Stomach (tissue), 4 donors: ENCODE data around the gene SLIT1.

Experiments used
- POLR2A ChIP-seq, 4 donors: fragments of 450-650 bp; IDR thresholded peaks; one replicate each; pipeline ENCODE4 v1.6.1; 2016; ENCODE audit warnings: antibody characterized with exemption in 4 of 4, control low read depth in 2 of 4, mild to moderate bottlenecking in 1 of 4, moderate library complexity in 1 of 4
- POLR2AphosphoS5 ChIP-seq, 3 donors: sonication (generic); formaldehyde crosslinking; IDR thresholded peaks; one replicate each; pipeline ENCODE4 v1.6.1; 2016; ENCODE audit warnings: antibody characterized with exemption in 3 of 3
- TF ChIP-seq, protein P1 (sequence below), 7 experiments: fragments of 450-650 bp in 4 of 7; fragments of 200-600 bp in 3 of 7; sonication (generic) in 3 of 7; IDR thresholded peaks; one replicate each; pipeline ENCODE4 v1.5.1; 2016 to 2019; ENCODE audit warnings: antibody characterized with exemption in 7 of 7, control low read depth in 2 of 7, mild to moderate bottlenecking in 1 of 7

DNA sequence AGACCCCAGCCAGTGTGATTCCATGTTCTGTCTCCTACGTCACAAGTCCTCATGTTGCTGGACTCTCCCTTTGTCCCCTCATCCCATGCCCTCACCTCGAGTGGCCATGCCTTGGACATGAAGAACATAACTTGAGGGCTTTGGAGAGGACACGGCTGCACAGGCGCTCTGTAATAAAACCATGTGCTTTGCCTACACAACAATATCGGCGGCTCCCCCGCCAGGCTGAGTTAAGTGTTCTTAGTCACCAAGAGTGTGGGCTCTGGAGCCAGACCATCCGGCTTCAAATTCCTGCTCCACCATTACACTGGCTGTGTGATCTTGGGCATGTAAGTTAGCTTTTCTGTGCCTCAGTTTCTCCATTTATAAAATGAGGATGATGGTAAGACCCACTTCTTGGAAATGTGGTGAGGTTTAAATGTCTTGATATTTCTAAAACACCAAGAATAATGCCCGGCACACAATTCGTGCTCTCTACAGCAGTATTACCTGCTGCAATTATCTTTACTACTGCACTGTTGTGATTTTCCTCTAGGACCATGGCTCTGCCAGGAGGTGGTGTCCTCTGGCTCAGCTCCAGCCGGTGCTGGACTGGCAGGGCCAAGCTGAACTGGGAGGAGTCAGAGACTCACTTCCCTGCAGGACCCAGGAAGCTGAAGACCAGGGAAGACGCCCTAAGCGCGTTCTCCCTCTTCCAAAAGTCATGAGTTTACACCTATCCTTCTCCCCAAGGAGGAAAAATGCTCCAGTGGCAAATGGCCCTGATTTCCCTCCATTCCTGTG, 15.7 kb downstream of the SLIT1 start:
- TF ChIP-seq POLR2AphosphoS5 (IDR thresholded peaks at IDR 0.05) = no peak
- TF ChIP-seq, protein P1, sequence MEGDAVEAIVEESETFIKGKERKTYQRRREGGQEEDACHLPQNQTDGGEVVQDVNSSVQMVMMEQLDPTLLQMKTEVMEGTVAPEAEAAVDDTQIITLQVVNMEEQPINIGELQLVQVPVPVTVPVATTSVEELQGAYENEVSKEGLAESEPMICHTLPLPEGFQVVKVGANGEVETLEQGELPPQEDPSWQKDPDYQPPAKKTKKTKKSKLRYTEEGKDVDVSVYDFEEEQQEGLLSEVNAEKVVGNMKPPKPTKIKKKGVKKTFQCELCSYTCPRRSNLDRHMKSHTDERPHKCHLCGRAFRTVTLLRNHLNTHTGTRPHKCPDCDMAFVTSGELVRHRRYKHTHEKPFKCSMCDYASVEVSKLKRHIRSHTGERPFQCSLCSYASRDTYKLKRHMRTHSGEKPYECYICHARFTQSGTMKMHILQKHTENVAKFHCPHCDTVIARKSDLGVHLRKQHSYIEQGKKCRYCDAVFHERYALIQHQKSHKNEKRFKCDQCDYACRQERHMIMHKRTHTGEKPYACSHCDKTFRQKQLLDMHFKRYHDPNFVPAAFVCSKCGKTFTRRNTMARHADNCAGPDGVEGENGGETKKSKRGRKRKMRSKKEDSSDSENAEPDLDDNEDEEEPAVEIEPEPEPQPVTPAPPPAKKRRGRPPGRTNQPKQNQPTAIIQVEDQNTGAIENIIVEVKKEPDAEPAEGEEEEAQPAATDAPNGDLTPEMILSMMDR (IDR thresholded peaks at IDR 0.05) = no peak
- TF ChIP-seq POLR2A (IDR thresholded peaks at IDR 0.05) = no peak
